ENCODE measurements around the gene BTK.

BTK gene

GRCh38 chrX:101365301-101365795, 20.6 kb downstream of the BTK start:
- peaks cover 21% of the 10 kb centered on the region for H3K9me3 ChIP-seq (ENCODE audit: control insufficient read depth, insufficient read depth, low read length)
- H3K27me3 ChIP-seq (ENCODE audit: control insufficient read depth, insufficient read depth, low read length), result no peaks in the 10 kb centered on the region
- no peaks in the 10 kb centered on the region for H3K36me3 ChIP-seq (ENCODE audit: control insufficient read depth, insufficient read depth, low read length)
- no peak overlapping the region for H3K9ac ChIP-seq (ENCODE audit: low read depth, low read length)
- H3K27ac ChIP-seq (ENCODE audit: low read depth, low read length), result no peak overlapping the region
- no peak overlapping the region for H3K4me3 ChIP-seq (ENCODE audit: low read depth, low read length)
- no peaks in the 10 kb centered on the region for H3K4me1 ChIP-seq (ENCODE audit: control insufficient read depth, insufficient read depth, low read length)

- H3K4me3 ChIP-seq (ENCODE audit: low read depth, low read length), result no peak overlapping the region
- no peaks in the 10 kb centered on the region; the same call in 1 of the 2 replicates for H3K27me3 ChIP-seq (ENCODE audit: control insufficient read depth, insufficient read depth, low read length)
- no peak overlapping the region for H3K27ac ChIP-seq (ENCODE audit: low read depth, low read length)
- peaks cover 13% of the 10 kb centered on the region; the same call in 1 of the 2 replicates for H3K9me3 ChIP-seq (ENCODE audit: control insufficient read depth, insufficient read depth, low read length)
- no peak overlapping the region for H3K9ac ChIP-seq (ENCODE audit: low read depth, low read length)
- H3K4me1 ChIP-seq (ENCODE audit: control insufficient read depth, insufficient read depth, low read length), result no peaks in the 10 kb centered on the region
- H3K36me3 ChIP-seq (ENCODE audit: control insufficient read depth, insufficient read depth, low read length), result no peaks in the 10 kb centered on the region
These were observed 23.2 kb downstream of the BTK start for GRCh38 chrX:101362757-101363156.

GRCh38 chrX:101362116-101362515, 23.9 kb downstream of the BTK start:
- Histone ChIP-seq H3K4me3 (ENCODE audit: low read depth, low read length) (no peak overlapping the region), H3K27ac (ENCODE audit: low read depth, low read length) (no peak overlapping the region), H3K36me3 (ENCODE audit: control insufficient read depth, insufficient read depth, low read length) (no peaks in the 10 kb centered on the region), H3K4me1 (ENCODE audit: control insufficient read depth, insufficient read depth, low read length) (no peaks in the 10 kb centered on the region), H3K9me3 (ENCODE audit: control insufficient read depth, insufficient read depth, low read length) (peaks cover 14% of the 10 kb centered on the region; the same call in 1 of the 2 replicates), H3K27me3 (ENCODE audit: control insufficient read depth, insufficient read depth, low read length) (no peaks in the 10 kb centered on the region; the same call in 1 of the 2 replicates), H3K9ac (ENCODE audit: low read depth, low read length) (no peak overlapping the region)

- H3K27me3 ChIP-seq (ENCODE audit: control insufficient read depth, insufficient read depth, low read length), result no peaks in the 10 kb centered on the region; the same call in 1 of the 2 replicates
- H3K27ac ChIP-seq (ENCODE audit: low read depth, low read length), result no peak overlapping the region
- H3K4me3 ChIP-seq (ENCODE audit: low read depth, low read length), result no peak overlapping the region
- H3K9me3 ChIP-seq (ENCODE audit: control insufficient read depth, insufficient read depth, low read length), result peaks cover 18% of the 10 kb centered on the region; the same call in 1 of the 2 replicates
- H3K36me3 ChIP-seq (ENCODE audit: control insufficient read depth, insufficient read depth, low read length), result no peaks in the 10 kb centered on the region
- H3K4me1 ChIP-seq (ENCODE audit: control insufficient read depth, insufficient read depth, low read length), result no peaks in the 10 kb centered on the region
- H3K9ac ChIP-seq (ENCODE audit: low read depth, low read length), result no peak overlapping the region
These were observed 25.6 kb downstream of the BTK start for GRCh38 chrX:101360390-101360789.

- Histone ChIP-seq H3K4me3 (ENCODE audit: low read depth, low read length) (no peak overlapping the region), H3K36me3 (ENCODE audit: control insufficient read depth, insufficient read depth, low read length) (no peaks in the 10 kb centered on the region), H3K9ac (ENCODE audit: low read depth, low read length) (no peak overlapping the region), H3K4me1 (ENCODE audit: control insufficient read depth, insufficient read depth, low read length) (no peaks in the 10 kb centered on the region), H3K27ac (ENCODE audit: low read depth, low read length) (no peak overlapping the region), H3K27me3 (ENCODE audit: control insufficient read depth, insufficient read depth, low read length) (no peaks in the 10 kb centered on the region; the same call in 1 of the 2 replicates), H3K9me3 (ENCODE audit: control insufficient read depth, insufficient read depth, low read length) (peaks cover 18% of the 10 kb centered on the region; the same call in 1 of the 2 replicates)
These were observed 26.0 kb downstream of the BTK start for GRCh38 chrX:101359966-101360365.

GRCh38 chrX:101357166-101357795, 28.7 kb downstream of the BTK start:
- H3K9me3 ChIP-seq (ENCODE audit: control insufficient read depth, insufficient read depth, low read length), result 0 out of 2 replicates have a peak, but pooled peaks cover 18% of the 10 kb centered on the region
- H3K4me1 ChIP-seq (ENCODE audit: control insufficient read depth, insufficient read depth, low read length), result no peaks in the 10 kb centered on the region

GRCh38 chrX:101349193-101349562, 36.8 kb downstream of the BTK start:
- Histone ChIP-seq H3K27me3 (ENCODE audit: control insufficient read depth, insufficient read depth, low read length) (no peaks in the 10 kb centered on the region), H3K36me3 (ENCODE audit: control insufficient read depth, insufficient read depth, low read length) (peaks cover 15% of the 10 kb centered on the region), H3K4me3 (ENCODE audit: low read depth, low read length) (peak overlapping the region; percentile 78), H3K9ac (ENCODE audit: low read depth, low read length) (peak overlapping the region; percentile 84; the same call in 1 of the 2 replicates), H3K27ac (ENCODE audit: low read depth, low read length) (peak overlapping the region; percentile 93), H3K9me3 (ENCODE audit: control insufficient read depth, insufficient read depth, low read length) (peaks cover 23% of the 10 kb centered on the region; the same call in 1 of the 2 replicates), H3K4me1 (ENCODE audit: control insufficient read depth, insufficient read depth, low read length) (no peaks in the 10 kb centered on the region)

More at GRCh38 chrX:101357166-101357795, 28.7 kb downstream of the BTK start:
- Histone ChIP-seq H3K27ac (ENCODE audit: low read depth, low read length) (no peak overlapping the region), H3K36me3 (ENCODE audit: control insufficient read depth, insufficient read depth, low read length) (no peaks in the 10 kb centered on the region), H3K9ac (ENCODE audit: low read depth, low read length) (no peak overlapping the region), H3K27me3 (ENCODE audit: control insufficient read depth, insufficient read depth, low read length) (no peaks in the 10 kb centered on the region; the same call in 1 of the 2 replicates), H3K4me3 (ENCODE audit: low read depth, low read length) (no peak overlapping the region)

- Histone ChIP-seq H3K9ac (ENCODE audit: low read depth, low read length) (peak within 1 kb of the TSS; percentile 84), H3K4me3 (ENCODE audit: low read depth, low read length) (peak within 1 kb of the TSS; percentile 78), H3K4me1 (ENCODE audit: control insufficient read depth, insufficient read depth, low read length) (no peaks in the 10 kb centered on the region), H3K27me3 (ENCODE audit: control insufficient read depth, insufficient read depth, low read length) (no peaks in the 10 kb centered on the region), H3K9me3 (ENCODE audit: control insufficient read depth, insufficient read depth, low read length) (peaks cover 23% of the 10 kb centered on the region; the same call in 1 of the 2 replicates), H3K36me3 (ENCODE audit: control insufficient read depth, insufficient read depth, low read length) (peaks cover 15% of the 10 kb centered on the region), H3K27ac (ENCODE audit: low read depth, low read length) (peak within 1 kb of the TSS; percentile 93)
These were observed 37.4 kb downstream of the BTK start, which contains the start of gene TIMM8A for GRCh38 chrX:101348452-101349192. Gene TIMM8A (minus strand): TSS chrX:101348742. CDS start chrX:101348664, 78 bp downstream.

- H3K27ac ChIP-seq (ENCODE audit: low read depth, low read length), result no peak overlapping the region
- no peaks in the 10 kb centered on the region for H3K27me3 ChIP-seq (ENCODE audit: control insufficient read depth, insufficient read depth, low read length)
- peaks cover 15% of the 10 kb centered on the region for H3K36me3 ChIP-seq (ENCODE audit: control insufficient read depth, insufficient read depth, low read length)
- H3K9me3 ChIP-seq (ENCODE audit: control insufficient read depth, insufficient read depth, low read length), result peaks cover 26% of the 10 kb centered on the region; the same call in 1 of the 2 replicates
- peak overlapping the region; percentile 84 for H3K9ac ChIP-seq (ENCODE audit: low read depth, low read length)
- peak overlapping the region; percentile 78 for H3K4me3 ChIP-seq (ENCODE audit: low read depth, low read length)
- no peaks in the 10 kb centered on the region for H3K4me1 ChIP-seq (ENCODE audit: control insufficient read depth, insufficient read depth, low read length)
These were observed 38.0 kb downstream of the BTK start for GRCh38 chrX:101347859-101348451.

- Histone ChIP-seq H3K4me3 (ENCODE audit: low read depth, low read length) (no peak overlapping the region), H3K27me3 (ENCODE audit: control insufficient read depth, insufficient read depth, low read length) (no peaks in the 10 kb centered on the region), H3K9ac (ENCODE audit: low read depth, low read length) (no peak overlapping the region), H3K27ac (ENCODE audit: low read depth, low read length) (no peak overlapping the region), H3K36me3 (ENCODE audit: control insufficient read depth, insufficient read depth, low read length) (no peaks in the 10 kb centered on the region), H3K4me1 (ENCODE audit: control insufficient read depth, insufficient read depth, low read length) (no peaks in the 10 kb centered on the region), H3K9me3 (ENCODE audit: control insufficient read depth, insufficient read depth, low read length) (no peaks in the 10 kb centered on the region; the same call in 1 of the 2 replicates)
These were observed 48.2 kb downstream of the BTK start for GRCh38 chrX:101337776-101338271.
